ENCODE data around the gene CFAP52.
"Not testable (repeated sequence)": the region's sequence is repeated elsewhere in the genome, so short reads cannot be mapped to it uniquely, and the experiment has no call there.

The CFAP52 gene

DNA sequence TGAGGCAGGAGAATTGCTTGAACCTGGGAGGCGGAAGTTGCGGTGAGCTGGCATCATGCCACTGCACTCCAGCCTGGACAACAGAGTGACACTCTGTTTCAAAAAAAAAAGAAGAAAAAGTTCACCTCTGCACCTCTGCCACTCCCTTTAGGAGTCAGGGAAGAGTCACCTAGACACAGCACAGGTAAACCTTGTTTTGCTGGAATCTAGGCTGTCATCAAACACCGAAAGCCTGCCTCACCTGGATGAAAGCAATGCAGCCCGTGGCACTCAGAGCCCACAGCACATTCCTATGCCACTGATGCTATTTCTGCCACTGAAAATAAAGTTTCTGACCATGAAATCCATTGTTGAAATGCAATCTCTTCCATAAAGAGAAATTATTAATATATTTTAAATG, 22.2 kb downstream of the CFAP52 start:
- H3K4me3 ChIP-seq (ENCODE audit: low read depth, low read length): no peak overlapping the region
- TF ChIP-seq, protein P1, sequence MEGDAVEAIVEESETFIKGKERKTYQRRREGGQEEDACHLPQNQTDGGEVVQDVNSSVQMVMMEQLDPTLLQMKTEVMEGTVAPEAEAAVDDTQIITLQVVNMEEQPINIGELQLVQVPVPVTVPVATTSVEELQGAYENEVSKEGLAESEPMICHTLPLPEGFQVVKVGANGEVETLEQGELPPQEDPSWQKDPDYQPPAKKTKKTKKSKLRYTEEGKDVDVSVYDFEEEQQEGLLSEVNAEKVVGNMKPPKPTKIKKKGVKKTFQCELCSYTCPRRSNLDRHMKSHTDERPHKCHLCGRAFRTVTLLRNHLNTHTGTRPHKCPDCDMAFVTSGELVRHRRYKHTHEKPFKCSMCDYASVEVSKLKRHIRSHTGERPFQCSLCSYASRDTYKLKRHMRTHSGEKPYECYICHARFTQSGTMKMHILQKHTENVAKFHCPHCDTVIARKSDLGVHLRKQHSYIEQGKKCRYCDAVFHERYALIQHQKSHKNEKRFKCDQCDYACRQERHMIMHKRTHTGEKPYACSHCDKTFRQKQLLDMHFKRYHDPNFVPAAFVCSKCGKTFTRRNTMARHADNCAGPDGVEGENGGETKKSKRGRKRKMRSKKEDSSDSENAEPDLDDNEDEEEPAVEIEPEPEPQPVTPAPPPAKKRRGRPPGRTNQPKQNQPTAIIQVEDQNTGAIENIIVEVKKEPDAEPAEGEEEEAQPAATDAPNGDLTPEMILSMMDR (IDR thresholded peaks at IDR 0.05; ENCODE audit: low read depth, low read length): no peak

DNA sequence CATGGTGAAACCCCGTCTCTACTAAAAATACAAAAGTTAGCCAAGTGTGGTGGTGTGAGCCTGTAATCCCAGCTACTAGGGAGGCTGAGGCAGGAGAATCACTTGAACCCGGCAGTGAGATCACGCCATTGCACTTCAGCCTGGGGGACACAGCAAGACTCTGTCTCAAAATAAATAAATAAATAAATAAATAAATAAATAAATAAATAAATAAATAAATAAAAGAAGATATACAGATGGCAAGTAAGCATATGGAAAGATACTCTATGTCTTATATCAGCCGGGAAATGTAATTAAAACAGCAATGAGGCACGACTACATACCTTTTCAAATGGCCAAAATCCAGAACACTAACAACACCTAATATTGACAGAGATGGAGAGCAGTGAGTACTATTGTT, 28.1 kb downstream of the CFAP52 start:
- H3K4me3 ChIP-seq (ENCODE audit: low read depth, low read length): not testable (repeated sequence)

DNA sequence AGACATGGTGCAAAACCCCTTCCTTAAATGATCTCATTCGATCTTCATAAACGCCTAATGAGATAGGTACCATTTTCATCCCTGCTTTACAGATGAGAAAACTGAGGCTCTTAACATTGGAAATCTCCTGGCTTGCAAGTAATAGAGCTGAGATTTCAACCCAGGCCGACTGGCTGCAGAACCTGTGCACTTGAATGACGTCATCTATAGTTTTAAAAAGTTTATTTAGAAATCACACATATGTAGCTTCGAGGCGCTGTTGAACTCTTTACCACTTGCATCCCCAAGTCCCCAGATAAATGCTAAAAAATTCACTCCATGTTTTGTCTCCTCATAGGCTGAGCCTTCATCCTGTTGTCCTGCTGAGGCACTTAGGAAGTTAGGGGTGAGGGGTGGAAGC, 30.0 kb downstream of the CFAP52 start:
- no peak overlapping the region for H3K4me3 ChIP-seq (ENCODE audit: low read depth, low read length)
- TF ChIP-seq, protein P1 (IDR thresholded peaks at IDR 0.05; ENCODE audit: low read depth, low read length): no peak

DNA sequence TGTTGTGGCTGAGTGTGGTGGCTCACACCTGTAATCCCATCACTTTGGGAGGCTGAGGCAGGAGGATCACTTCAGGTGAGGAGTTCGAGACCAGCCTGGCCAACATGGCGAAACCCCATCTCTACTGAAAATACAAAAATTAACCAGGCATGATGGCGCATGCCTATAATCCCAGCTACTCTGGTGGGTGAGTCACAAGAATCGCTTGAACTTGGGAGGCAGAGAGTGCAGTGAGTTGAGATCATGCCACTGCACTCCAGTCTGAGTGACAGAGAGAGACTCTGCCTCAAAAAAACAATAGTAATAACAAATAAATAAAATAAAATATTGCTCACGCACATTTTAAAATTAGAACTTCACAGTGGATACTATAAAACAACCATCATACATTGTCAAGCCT, 30.6 kb downstream of the CFAP52 start:
- not testable (repeated sequence) for H3K4me3 ChIP-seq (ENCODE audit: low read depth, low read length)

DNA sequence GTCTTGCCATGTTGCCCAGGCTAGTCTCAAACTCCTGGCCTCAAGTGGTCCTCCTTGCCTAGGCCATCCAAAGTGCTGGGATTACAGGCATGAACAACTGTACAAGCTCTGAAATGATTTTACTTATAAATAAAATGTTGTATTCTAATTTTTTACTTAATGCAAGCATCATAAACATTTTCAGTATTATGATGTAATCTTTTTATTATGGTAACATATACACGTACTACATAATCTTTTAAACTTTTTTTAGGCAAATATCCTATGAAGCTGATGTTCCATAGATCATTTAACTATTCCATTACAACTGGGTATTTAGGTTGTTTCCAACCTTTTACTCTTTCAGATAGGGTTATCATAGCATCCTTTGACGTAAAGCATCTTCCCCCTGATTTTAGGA, 35.1 kb downstream of the CFAP52 start:
- TF ChIP-seq, protein P1 (IDR thresholded peaks at IDR 0.05; ENCODE audit: low read depth, low read length): no peak

DNA sequence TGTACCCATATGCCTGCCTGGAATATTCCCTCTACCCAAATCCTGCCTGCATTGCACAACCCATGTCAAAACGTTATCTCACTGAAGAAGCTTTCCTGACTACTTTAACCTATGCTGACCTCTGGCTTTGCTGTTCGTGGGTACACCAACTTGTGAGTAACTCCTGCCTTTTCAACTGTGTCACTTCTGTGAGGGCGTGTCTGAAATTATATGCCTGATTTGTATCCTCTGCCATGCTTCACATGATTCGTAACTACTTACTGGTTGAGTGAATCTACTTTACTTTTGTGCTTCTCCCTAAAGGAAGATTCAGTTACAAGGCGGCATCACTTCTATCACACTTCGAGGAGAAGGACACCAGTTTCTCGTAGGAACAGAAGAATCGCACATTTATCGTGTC, 35.6 kb downstream of the CFAP52 start:
- TF ChIP-seq, protein P1 (IDR thresholded peaks at IDR 0.05; ENCODE audit: low read depth, low read length): no peak
- no peak overlapping the region for H3K4me3 ChIP-seq (ENCODE audit: low read depth, low read length)

More for the DNA sequence above, 35.1 kb downstream of the CFAP52 start:
- no peak overlapping the region for H3K4me3 ChIP-seq (ENCODE audit: low read depth, low read length)

DNA sequence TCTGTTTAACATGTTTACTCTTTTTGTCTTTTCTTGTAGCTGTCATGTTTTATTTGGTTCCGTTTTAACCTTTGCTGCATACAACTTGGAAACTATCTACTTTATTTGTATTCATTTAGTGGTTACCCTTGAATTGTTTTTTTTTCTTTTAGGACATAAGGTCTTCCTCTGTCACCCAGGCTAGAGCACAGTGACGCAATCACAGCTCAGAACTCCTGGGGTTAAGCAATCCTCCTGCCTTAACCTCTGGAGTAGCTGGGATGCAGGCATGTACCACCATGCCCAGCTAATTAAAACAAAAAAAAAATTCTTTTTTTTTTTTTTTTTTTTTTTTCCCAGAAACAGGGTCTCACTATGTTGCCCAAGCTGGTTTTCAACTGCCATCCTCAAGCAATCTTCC, 39.0 kb downstream of the CFAP52 start:
- TF ChIP-seq, protein P1 (IDR thresholded peaks at IDR 0.05; ENCODE audit: low read depth, low read length): no peak
- no peak overlapping the region for H3K4me3 ChIP-seq (ENCODE audit: low read depth, low read length)

DNA sequence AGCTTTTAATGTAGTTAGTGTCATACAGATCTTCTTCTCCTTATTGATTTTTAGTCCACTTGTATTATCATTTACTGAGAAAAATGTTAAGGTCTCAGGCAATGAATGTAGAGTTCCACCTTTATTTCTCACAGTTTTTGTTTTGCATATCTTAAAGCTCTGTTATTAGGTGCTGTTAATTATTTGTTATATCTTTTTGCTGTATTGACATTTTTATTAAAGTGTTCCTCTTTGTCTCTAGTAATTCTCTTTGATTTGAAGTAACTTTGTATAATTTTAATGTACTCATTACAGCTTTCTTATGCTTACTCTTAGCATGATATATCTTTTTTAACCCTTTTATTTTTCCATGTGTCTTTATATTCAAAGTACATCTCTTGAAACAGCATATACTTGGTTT, 46.5 kb downstream of the CFAP52 start:
- TF ChIP-seq, protein P1 (IDR thresholded peaks at IDR 0.05; ENCODE audit: low read depth, low read length): no peak
- H3K4me3 ChIP-seq (ENCODE audit: low read depth, low read length): no peak overlapping the region

All from WI38 (cell line).